ENCODE data around the gene RDH5. TPM values are rescaled to one million over a fixed set of nuclear protein-coding genes. Genes with fewer than 3 reads are reported as not detected.

The RDH5 gene
- total and polyA plus RNA-seq, 2 of the 13 experiments (the other 11 are each of a cell fraction or from before 2014, with no cell fraction given), result 2.6 to 5.7 TPM

DNA sequence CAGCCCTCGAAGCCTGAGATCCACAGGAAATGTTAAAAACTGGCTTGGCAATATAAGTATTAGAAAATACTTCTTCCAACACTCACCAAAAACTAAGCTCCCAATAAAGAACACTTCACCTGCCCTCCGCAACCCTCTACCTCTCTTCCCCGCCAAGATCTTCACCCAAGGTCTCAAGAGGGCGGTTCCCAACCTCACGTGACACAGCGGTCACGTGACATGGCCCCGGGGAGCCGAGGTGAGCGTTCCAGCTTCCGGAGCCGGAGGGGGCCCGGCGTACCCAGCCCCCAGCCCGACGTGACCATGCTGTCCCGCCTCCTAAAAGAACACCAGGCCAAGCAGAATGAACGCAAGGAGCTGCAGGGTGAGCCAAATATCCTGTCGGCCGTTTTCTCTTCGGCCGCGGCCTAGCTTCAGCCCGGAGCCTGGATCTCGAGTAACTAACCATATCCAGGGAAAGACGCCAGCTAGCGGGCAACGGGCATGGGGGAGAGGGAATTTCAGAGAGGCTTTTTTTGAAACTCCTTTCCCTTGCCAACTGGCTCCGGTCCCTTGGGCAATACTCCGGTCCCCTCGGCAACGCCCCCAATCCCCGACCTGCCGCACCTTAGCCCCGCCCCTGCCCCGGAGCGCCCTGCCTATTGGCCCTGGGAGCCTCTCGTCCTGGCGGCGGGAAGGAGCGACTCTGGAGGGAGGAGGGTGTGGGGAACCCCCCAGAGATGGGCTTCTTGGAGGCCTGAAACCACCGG is 4.2 kb upstream of the RDH5 start, which contains the start of gene BLOC1S1 (continued):
- peak; percentile 55; the same call in 1 of the 2 replicates for TF ChIP-seq ZNF230 (CRISPR knock-in tag; IDR thresholded peaks at IDR 0.05)
- TF ChIP-seq TMF1 (CRISPR knock-in tag; IDR thresholded peaks at IDR 0.05; ENCODE audit: low read depth), result peak; percentile 67; the same call in 1 of the 2 replicates
- no peak for TF ChIP-seq SMARCC2 (IDR thresholded peaks at IDR 0.05)
- no peak for TF ChIP-seq PAX8 (CRISPR knock-in tag; IDR thresholded peaks at IDR 0.05; ENCODE audit: borderline replicate concordance)
- no peak for TF ChIP-seq FOSL1 (CRISPR knock-in tag; IDR thresholded peaks at IDR 0.05; ENCODE audit: borderline replicate concordance)
- TF ChIP-seq ZNF430 (CRISPR knock-in tag; IDR thresholded peaks at IDR 0.05), result no peak
- no peak; the same call in 1 of the 2 replicates for TF ChIP-seq CHD4 (IDR thresholded peaks at IDR 0.05; ENCODE audit: borderline replicate concordance, low read length)
- TF ChIP-seq, protein P1, sequence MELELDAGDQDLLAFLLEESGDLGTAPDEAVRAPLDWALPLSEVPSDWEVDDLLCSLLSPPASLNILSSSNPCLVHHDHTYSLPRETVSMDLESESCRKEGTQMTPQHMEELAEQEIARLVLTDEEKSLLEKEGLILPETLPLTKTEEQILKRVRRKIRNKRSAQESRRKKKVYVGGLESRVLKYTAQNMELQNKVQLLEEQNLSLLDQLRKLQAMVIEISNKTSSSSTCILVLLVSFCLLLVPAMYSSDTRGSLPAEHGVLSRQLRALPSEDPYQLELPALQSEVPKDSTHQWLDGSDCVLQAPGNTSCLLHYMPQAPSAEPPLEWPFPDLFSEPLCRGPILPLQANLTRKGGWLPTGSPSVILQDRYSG (CRISPR knock-in tag; IDR thresholded peaks at IDR 0.05), result no peak
- TF ChIP-seq, protein P2, sequence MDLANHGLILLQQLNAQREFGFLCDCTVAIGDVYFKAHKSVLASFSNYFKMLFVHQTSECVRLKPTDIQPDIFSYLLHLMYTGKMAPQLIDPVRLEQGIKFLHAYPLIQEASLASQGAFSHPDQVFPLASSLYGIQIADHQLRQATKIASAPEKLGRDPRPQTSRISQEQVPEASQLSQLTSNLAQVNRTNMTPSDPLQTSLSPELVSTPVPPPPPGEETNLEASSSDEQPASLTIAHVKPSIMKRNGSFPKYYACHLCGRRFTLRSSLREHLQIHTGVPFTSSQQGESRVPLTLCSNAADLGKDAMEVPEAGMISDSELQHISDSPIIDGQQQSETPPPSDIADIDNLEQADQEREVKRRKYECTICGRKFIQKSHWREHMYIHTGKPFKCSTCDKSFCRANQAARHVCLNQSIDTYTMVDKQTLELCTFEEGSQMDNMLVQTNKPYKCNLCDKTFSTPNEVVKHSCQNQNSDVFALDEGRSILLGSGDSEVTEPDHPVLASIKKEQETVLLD (CRISPR knock-in tag; IDR thresholded peaks at IDR 0.05; ENCODE audit: low read depth), result 0 out of 2 replicates have a peak, but pooled peaks have one; percentile 50
- TF ChIP-seq JDP2 (CRISPR knock-in tag; IDR thresholded peaks at IDR 0.05; ENCODE audit: borderline replicate concordance), result no peak
- TF ChIP-seq SIN3B (IDR thresholded peaks at IDR 0.05; ENCODE audit: low read length), result peak; percentile 90
- TF ChIP-seq ELF3 (CRISPR knock-in tag; IDR thresholded peaks at IDR 0.05), result peak; percentile 59
- no peak for TF ChIP-seq TAF15 (IDR thresholded peaks at IDR 0.05; ENCODE audit: low read depth, low read length, poor library complexity, severe bottlenecking)
- TF ChIP-seq, protein P3, sequence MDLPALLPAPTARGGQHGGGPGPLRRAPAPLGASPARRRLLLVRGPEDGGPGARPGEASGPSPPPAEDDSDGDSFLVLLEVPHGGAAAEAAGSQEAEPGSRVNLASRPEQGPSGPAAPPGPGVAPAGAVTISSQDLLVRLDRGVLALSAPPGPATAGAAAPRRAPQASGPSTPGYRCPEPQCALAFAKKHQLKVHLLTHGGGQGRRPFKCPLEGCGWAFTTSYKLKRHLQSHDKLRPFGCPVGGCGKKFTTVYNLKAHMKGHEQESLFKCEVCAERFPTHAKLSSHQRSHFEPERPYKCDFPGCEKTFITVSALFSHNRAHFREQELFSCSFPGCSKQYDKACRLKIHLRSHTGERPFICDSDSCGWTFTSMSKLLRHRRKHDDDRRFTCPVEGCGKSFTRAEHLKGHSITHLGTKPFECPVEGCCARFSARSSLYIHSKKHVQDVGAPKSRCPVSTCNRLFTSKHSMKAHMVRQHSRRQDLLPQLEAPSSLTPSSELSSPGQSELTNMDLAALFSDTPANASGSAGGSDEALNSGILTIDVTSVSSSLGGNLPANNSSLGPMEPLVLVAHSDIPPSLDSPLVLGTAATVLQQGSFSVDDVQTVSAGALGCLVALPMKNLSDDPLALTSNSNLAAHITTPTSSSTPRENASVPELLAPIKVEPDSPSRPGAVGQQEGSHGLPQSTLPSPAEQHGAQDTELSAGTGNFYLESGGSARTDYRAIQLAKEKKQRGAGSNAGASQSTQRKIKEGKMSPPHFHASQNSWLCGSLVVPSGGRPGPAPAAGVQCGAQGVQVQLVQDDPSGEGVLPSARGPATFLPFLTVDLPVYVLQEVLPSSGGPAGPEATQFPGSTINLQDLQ (CRISPR knock-in tag; IDR thresholded peaks at IDR 0.05), result no peak
- peak; percentile 81 for TF ChIP-seq TARDBP (CRISPR knock-in tag; IDR thresholded peaks at IDR 0.05)
- TF ChIP-seq, protein P4, sequence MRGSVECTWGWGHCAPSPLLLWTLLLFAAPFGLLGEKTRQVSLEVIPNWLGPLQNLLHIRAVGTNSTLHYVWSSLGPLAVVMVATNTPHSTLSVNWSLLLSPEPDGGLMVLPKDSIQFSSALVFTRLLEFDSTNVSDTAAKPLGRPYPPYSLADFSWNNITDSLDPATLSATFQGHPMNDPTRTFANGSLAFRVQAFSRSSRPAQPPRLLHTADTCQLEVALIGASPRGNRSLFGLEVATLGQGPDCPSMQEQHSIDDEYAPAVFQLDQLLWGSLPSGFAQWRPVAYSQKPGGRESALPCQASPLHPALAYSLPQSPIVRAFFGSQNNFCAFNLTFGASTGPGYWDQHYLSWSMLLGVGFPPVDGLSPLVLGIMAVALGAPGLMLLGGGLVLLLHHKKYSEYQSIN (CRISPR knock-in tag; IDR thresholded peaks at IDR 0.05; ENCODE audit: borderline replicate concordance), result no peak
- TF ChIP-seq, protein P5, sequence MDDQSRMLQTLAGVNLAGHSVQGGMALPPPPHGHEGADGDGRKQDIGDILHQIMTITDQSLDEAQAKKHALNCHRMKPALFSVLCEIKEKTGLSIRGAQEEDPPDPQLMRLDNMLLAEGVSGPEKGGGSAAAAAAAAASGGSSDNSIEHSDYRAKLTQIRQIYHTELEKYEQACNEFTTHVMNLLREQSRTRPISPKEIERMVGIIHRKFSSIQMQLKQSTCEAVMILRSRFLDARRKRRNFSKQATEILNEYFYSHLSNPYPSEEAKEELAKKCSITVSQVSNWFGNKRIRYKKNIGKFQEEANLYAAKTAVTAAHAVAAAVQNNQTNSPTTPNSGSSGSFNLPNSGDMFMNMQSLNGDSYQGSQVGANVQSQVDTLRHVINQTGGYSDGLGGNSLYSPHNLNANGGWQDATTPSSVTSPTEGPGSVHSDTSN (CRISPR knock-in tag; IDR thresholded peaks at IDR 0.05; ENCODE audit: borderline replicate concordance), result no peak
- TF ChIP-seq ELF4 (CRISPR knock-in tag; IDR thresholded peaks at IDR 0.05; ENCODE audit: borderline replicate concordance), result no peak
- no peak for TF ChIP-seq DNMT1 (CRISPR knock-in tag; IDR thresholded peaks at IDR 0.05)
- TF ChIP-seq ZNF264 (CRISPR knock-in tag; IDR thresholded peaks at IDR 0.05), result no peak
- TF ChIP-seq RARA (CRISPR knock-in tag; IDR thresholded peaks at IDR 0.05), result 0 out of 2 replicates have a peak, but pooled peaks have one; percentile 29
- TF ChIP-seq GTF3A (CRISPR knock-in tag; conservative IDR thresholded peaks at IDR 0.05), result no peak
- no peak for TF ChIP-seq ZNF260 (CRISPR knock-in tag; IDR thresholded peaks at IDR 0.05; ENCODE audit: borderline replicate concordance, low read depth)
